HCT116 (cell line): ENCODE data around the gene KTN1.

Experiments used
- EZH2 ChIP-seq: fragments of 200-600 bp; sonication (generic); IDR thresholded peaks from 2 replicates; pipeline ENCODE4 v1.6.1; 2017; ENCODE audit warnings: antibody characterized with exemption, mixed run types
- EZH2phosphoT487 ChIP-seq: fragments of 200-600 bp; IDR thresholded peaks from 2 replicates; pipeline ENCODE4 v1.6.1; 2018; ENCODE audit warnings: antibody characterized with exemption, borderline replicate concordance
- FOSL1 ChIP-seq: IDR thresholded peaks from 2 replicates; pipeline ENCODE4 v1.6.1; 2012; ENCODE audit warnings: low read depth
- POLR2A ChIP-seq: IDR thresholded peaks from 2 replicates; pipeline ENCODE4 v1.7.0; 2011; ENCODE audit warnings: borderline replicate concordance; ENCODE audit not compliant: insufficient read depth, insufficient read length; ENCODE audit errors: extremely low read depth
- POLR2AphosphoS5 ChIP-seq: IDR thresholded peaks from 2 replicates; pipeline ENCODE4 v1.6.1; 2011; ENCODE audit warnings: mild to moderate bottlenecking, low read depth, low read length, moderate library complexity
- TCF7L2 ChIP-seq: IDR thresholded peaks from 2 replicates; pipeline ENCODE4 v1.7.0; 2011; ENCODE audit warnings: borderline replicate concordance, inconsistent platforms; ENCODE audit not compliant: insufficient read depth, insufficient read length; ENCODE audit errors: extremely low read depth
- YY1 ChIP-seq: IDR thresholded peaks from 2 replicates; pipeline ENCODE4 v1.6.1; 2011; ENCODE audit warnings: low read length, low read depth, moderate library complexity, mild to moderate bottlenecking; ENCODE audit not compliant: insufficient replicate concordance; ENCODE audit errors: extremely low read depth
- ZBTB33 ChIP-seq: IDR thresholded peaks from 2 replicates; pipeline ENCODE4 v1.6.1; 2011; ENCODE audit warnings: mild to moderate bottlenecking, low read length, moderate library complexity; ENCODE audit not compliant: insufficient replicate concordance; ENCODE audit errors: extremely low read depth
- ZNF274 ChIP-seq: fragments of 200-500 bp; sonication (Bioruptor generic); IDR thresholded peaks from 2 replicates; pipeline ENCODE4 v1.6.1; 2014; ENCODE audit warnings: mild to moderate bottlenecking, low read depth, low read length, inconsistent platforms
- TF ChIP-seq, protein P1 (sequence below): IDR thresholded peaks from 2 replicates; pipeline ENCODE4 v1.6.1; 2012
- TF ChIP-seq, protein P2 (sequence below), 3 experiments: fragments of 200-600 bp in 1 of 3; sonication (generic) in 1 of 3; IDR thresholded peaks in 2 of 3; conservative IDR thresholded peaks in 1 of 3; 2 replicates each; pipeline ENCODE4 v1.5.1; 2012 to 2017; ENCODE audit warnings: low read depth in 2 of 3, low read length in 2 of 3, antibody characterized with exemption in 1 of 3, borderline replicate concordance in 1 of 3, control low read depth in 1 of 3, mild to moderate bottlenecking in 1 of 3, mixed read lengths in 1 of 3, mixed run types in 1 of 3, moderate library complexity in 1 of 3; ENCODE audit not compliant: insufficient read depth in 1 of 3
- TF ChIP-seq, protein P3 (sequence below): IDR thresholded peaks from 2 replicates; pipeline ENCODE4 v1.6.1; 2012; ENCODE audit warnings: low read depth

DNA sequence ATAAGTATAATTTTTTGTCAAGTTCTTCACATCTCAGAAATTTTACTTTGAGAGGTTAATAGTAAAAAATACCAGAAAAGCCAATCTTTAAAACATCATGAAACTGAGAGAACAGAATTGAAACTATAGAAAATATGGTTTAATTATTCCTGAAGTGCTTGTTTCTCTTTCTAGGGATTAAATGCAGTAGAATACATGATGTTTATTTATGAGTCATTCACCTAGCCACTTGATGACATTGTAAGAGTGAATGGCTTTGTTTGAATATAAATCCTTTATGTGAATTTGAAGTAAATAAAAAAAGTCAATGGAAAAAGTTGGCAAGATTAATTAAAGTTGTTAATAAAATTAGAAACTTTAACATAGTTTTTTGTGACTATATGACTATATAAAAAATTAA is 48.4 kb downstream of the KTN1 start:
- TF ChIP-seq EZH2 (no peak), TCF7L2 (no peak), POLR2A (no peak), FOSL1 (no peak), ZNF274 (no peak), YY1 (no peak), ZBTB33 (no peak), EZH2phosphoT487 (no peak), POLR2AphosphoS5 (no peak)
- TF ChIP-seq, protein P1, sequence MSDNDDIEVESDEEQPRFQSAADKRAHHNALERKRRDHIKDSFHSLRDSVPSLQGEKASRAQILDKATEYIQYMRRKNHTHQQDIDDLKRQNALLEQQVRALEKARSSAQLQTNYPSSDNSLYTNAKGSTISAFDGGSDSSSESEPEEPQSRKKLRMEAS, result no peak
- TF ChIP-seq, protein P2, sequence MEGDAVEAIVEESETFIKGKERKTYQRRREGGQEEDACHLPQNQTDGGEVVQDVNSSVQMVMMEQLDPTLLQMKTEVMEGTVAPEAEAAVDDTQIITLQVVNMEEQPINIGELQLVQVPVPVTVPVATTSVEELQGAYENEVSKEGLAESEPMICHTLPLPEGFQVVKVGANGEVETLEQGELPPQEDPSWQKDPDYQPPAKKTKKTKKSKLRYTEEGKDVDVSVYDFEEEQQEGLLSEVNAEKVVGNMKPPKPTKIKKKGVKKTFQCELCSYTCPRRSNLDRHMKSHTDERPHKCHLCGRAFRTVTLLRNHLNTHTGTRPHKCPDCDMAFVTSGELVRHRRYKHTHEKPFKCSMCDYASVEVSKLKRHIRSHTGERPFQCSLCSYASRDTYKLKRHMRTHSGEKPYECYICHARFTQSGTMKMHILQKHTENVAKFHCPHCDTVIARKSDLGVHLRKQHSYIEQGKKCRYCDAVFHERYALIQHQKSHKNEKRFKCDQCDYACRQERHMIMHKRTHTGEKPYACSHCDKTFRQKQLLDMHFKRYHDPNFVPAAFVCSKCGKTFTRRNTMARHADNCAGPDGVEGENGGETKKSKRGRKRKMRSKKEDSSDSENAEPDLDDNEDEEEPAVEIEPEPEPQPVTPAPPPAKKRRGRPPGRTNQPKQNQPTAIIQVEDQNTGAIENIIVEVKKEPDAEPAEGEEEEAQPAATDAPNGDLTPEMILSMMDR (IDR thresholded peaks at IDR 0.05 in 2 of 3, conservative IDR thresholded peaks at IDR 0.05 in 1 of 3; ENCODE audit: borderline replicate concordance in 1 of 3, insufficient read depth in 1 of 3, low read depth in 2 of 3, low read length in 2 of 3), result no peak
- TF ChIP-seq, protein P3, sequence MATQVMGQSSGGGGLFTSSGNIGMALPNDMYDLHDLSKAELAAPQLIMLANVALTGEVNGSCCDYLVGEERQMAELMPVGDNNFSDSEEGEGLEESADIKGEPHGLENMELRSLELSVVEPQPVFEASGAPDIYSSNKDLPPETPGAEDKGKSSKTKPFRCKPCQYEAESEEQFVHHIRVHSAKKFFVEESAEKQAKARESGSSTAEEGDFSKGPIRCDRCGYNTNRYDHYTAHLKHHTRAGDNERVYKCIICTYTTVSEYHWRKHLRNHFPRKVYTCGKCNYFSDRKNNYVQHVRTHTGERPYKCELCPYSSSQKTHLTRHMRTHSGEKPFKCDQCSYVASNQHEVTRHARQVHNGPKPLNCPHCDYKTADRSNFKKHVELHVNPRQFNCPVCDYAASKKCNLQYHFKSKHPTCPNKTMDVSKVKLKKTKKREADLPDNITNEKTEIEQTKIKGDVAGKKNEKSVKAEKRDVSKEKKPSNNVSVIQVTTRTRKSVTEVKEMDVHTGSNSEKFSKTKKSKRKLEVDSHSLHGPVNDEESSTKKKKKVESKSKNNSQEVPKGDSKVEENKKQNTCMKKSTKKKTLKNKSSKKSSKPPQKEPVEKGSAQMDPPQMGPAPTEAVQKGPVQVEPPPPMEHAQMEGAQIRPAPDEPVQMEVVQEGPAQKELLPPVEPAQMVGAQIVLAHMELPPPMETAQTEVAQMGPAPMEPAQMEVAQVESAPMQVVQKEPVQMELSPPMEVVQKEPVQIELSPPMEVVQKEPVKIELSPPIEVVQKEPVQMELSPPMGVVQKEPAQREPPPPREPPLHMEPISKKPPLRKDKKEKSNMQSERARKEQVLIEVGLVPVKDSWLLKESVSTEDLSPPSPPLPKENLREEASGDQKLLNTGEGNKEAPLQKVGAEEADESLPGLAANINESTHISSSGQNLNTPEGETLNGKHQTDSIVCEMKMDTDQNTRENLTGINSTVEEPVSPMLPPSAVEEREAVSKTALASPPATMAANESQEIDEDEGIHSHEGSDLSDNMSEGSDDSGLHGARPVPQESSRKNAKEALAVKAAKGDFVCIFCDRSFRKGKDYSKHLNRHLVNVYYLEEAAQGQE, result no peak
